Upper lobe of left lung (tissue), 6 donors: ENCODE results near the gene ZNF70. TPM values are rescaled to one million over a fixed set of nuclear protein-coding genes. Genes with fewer than 3 reads are reported as not detected.
"Not testable (repeated sequence)": the region's sequence is repeated elsewhere in the genome, so short reads cannot be mapped to it uniquely, and the experiment has no call there.

Source experiments
- ATAC-seq, 2 donors: fragments of 200-7000 bp; cut with Tn5 transposase; one replicate each; pipeline ENCODE4 v1.9.1; 2022; ENCODE audit warnings: mild to moderate bottlenecking in 2 of 2, moderate library complexity in 2 of 2; ENCODE audit not compliant: low FRiP score in 2 of 2
- DNase-seq, 2 donors: peaks; one replicate each; pipeline ENCODE4 v3.0.0-alpha.2; 2019 to 2020
- H3K27ac ChIP-seq, 4 donors: fragments of 200-600 bp; sonication (generic); one replicate each; pipeline ENCODE4 v1.5.1; 2016 to 2019
- H3K27me3 ChIP-seq, 4 donors: fragments of 200-600 bp; sonication (generic); one replicate each; pipeline ENCODE4 v1.5.1; 2017 to 2019
- H3K36me3 ChIP-seq, 4 donors: fragments of 200-600 bp; sonication (generic); one replicate each; pipeline ENCODE4 v1.5.1; 2016 to 2019
- H3K4me1 ChIP-seq, 4 donors: fragments of 200-600 bp; sonication (generic); one replicate each; pipeline ENCODE4 v1.5.1; 2018 to 2019
- H3K4me3 ChIP-seq, 4 donors: fragments of 200-600 bp; sonication (generic); one replicate each; pipeline ENCODE4 v1.5.1; 2017 to 2019; ENCODE audit warnings: mild to moderate bottlenecking in 2 of 4, moderate library complexity in 1 of 4
- H3K9me3 ChIP-seq, 4 donors: fragments of 200-600 bp; sonication (generic); one replicate each; pipeline ENCODE4 v1.5.1; 2018 to 2019
- CTCF ChIP-seq, 6 experiments: fragments of 450-650 bp in 4 of 6; fragments of 200-600 bp in 2 of 6; sonication (generic) in 2 of 6; IDR thresholded peaks; one replicate each; pipeline ENCODE4 v1.5.1; 2016 to 2019; ENCODE audit warnings: antibody characterized with exemption in 6 of 6
- EP300 ChIP-seq, 4 donors: sonication (generic); formaldehyde crosslinking; IDR thresholded peaks; one replicate each; pipeline ENCODE4 v1.5.1; 2017; ENCODE audit warnings: antibody characterized with exemption in 4 of 4, control low read depth in 2 of 4
- POLR2A ChIP-seq, 4 donors: fragments of 450-650 bp; IDR thresholded peaks; one replicate each; pipeline ENCODE4 v1.5.1; 2016 to 2017; ENCODE audit warnings: antibody characterized with exemption in 4 of 4, mild to moderate bottlenecking in 2 of 4
- POLR2AphosphoS5 ChIP-seq, 2 donors: sonication (generic); formaldehyde crosslinking; IDR thresholded peaks; one replicate each; pipeline ENCODE4 v1.5.1; 2017; ENCODE audit warnings: antibody characterized with exemption in 2 of 2
- WGBS, 2 donors: methylation state at CpG; one replicate each; pipeline ENCODE4 v1.1.5; 2017 to 2018; 5-methylcytosine and 5-hydroxymethylcytosine counted together
- total RNA-seq, 6 donors: library from RNA; depleted of rRNA in 4 of 6; stranded (reverse); fragments of >200 nt in 4 of 6; gene quantifications; one replicate each; pipeline versions ENCODE4 v1.1.0 to v1.2.1, GENCODE V29; 2016 to 2021
- donor health status: DM: no; HTN: no; CAD: no; lungs with moderate emphysema.
- donor health status: DM: no; HTN: yes; CAD: no; lungs with severe emphysema.

Gene ZNF70
- total RNA-seq, 6 donors from 2014 or later, result 3.0 to 9.4 (median 5.4) TPM

- no peaks in the 10 kb centered on the region for H3K9me3 ChIP-seq
- peaks cover 0 to 4% (median 0%) of the 10 kb centered on the region in 4 donors for H3K4me1 ChIP-seq
- peaks cover 0 to 45% (median 25%) of the 10 kb centered on the region in 4 donors for H3K36me3 ChIP-seq
- DNase-seq, result no peak
- ATAC-seq, result no peak
- H3K4me3 ChIP-seq, result no peak overlapping the region
- WGBS, 2 donors, result 94 to 97% methylated on average over 13 of the region's 13 CpGs
- H3K27me3 ChIP-seq, result no peaks in the 10 kb centered on the region
- H3K27ac ChIP-seq, result no peak overlapping the region
- TF ChIP-seq EP300 (IDR thresholded peaks at IDR 0.05) (no peak), POLR2A (IDR thresholded peaks at IDR 0.05) (no peak), CTCF (IDR thresholded peaks at IDR 0.05) (no peak), POLR2AphosphoS5 (IDR thresholded peaks at IDR 0.05) (no peak)
Measured at GRCh38 chr22:23744001-23744400, 6.9 kb downstream of the ZNF70 start.

DNA sequence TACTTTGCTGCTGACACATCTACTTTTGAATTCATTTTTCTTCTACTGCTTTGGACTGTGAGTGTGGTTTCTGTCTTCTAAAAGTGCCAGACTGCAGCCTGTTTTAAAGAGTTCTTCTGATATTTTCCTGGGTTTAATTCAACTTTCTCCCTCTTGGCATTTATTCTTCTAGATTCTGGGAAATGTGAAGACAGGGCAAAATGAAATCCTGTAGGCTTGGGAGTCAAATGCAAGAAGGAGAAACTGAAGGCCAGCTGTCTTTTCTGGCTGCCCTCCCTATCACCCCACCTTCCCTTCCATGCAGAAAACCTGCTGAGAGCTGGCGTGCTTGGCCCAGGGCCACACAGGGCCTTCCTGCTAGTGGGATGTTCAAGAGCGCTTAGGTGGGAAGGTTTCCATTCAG, 7.6 kb downstream of the ZNF70 start:
- H3K27me3 ChIP-seq, result no peaks in the 10 kb centered on the region
- ATAC-seq (peak in 1 of 2 donors; percentile 23), DNase-seq (no peak)
- H3K27ac ChIP-seq, result no peak overlapping the region
- WGBS, 2 donors, result 83 to 91% methylated on average over 2 of the region's 2 CpGs
- H3K36me3 ChIP-seq, result peaks cover 0 to 45% (median 25%) of the 10 kb centered on the region in 4 donors
- H3K4me1 ChIP-seq, result peaks cover 0 to 4% (median 0%) of the 10 kb centered on the region in 4 donors
- TF ChIP-seq POLR2A (IDR thresholded peaks at IDR 0.05), result no peak
- TF ChIP-seq EP300 (IDR thresholded peaks at IDR 0.05), result no peak
- TF ChIP-seq POLR2AphosphoS5 (IDR thresholded peaks at IDR 0.05), result no peak
- TF ChIP-seq CTCF (IDR thresholded peaks at IDR 0.05), result no peak
- H3K4me3 ChIP-seq, result no peak overlapping the region
- H3K9me3 ChIP-seq, result no peaks in the 10 kb centered on the region

- H3K4me1 ChIP-seq, result peaks cover 0 to 4% (median 0%) of the 10 kb centered on the region in 4 donors
- WGBS, 2 donors, result 79 to 80% methylated on average over 4 to 7 of the region's 7 CpGs
- H3K27ac ChIP-seq, result peak overlapping the region in 2 of 4 donors; percentile 8 to 22
- H3K27me3 ChIP-seq, result no peaks in the 10 kb centered on the region
- DNase-seq (no peak), ATAC-seq (peak; percentile 41)
- peaks cover 0 to 45% (median 25%) of the 10 kb centered on the region in 4 donors for H3K36me3 ChIP-seq
- H3K9me3 ChIP-seq, result no peaks in the 10 kb centered on the region
- no peak overlapping the region for H3K4me3 ChIP-seq
- no peak for TF ChIP-seq CTCF (IDR thresholded peaks at IDR 0.05)
- TF ChIP-seq POLR2AphosphoS5 (IDR thresholded peaks at IDR 0.05), result no peak
- no peak for TF ChIP-seq POLR2A (IDR thresholded peaks at IDR 0.05)
- TF ChIP-seq EP300 (IDR thresholded peaks at IDR 0.05), result no peak
Measured at GRCh38 chr22:23742505-23743264, 8.2 kb downstream of the ZNF70 start.

- H3K36me3 ChIP-seq, result peaks cover 0 to 17% (median 6%) of the 10 kb centered on the region in 4 donors
- H3K9me3 ChIP-seq, result no peaks in the 10 kb centered on the region
- ATAC-seq, result no peak
- H3K4me3 ChIP-seq, result no peak overlapping the region
- no peaks in the 10 kb centered on the region for H3K27me3 ChIP-seq
- H3K27ac ChIP-seq, result no peak overlapping the region
- no peak for DNase-seq
- TF ChIP-seq CTCF (IDR thresholded peaks at IDR 0.05) (no peak), POLR2AphosphoS5 (IDR thresholded peaks at IDR 0.05) (no peak), POLR2A (IDR thresholded peaks at IDR 0.05) (no peak), EP300 (IDR thresholded peaks at IDR 0.05) (no peak)
- H3K4me1 ChIP-seq, result no peaks in the 10 kb centered on the region
Measured at GRCh38 chr22:23737696-23738095, 13.2 kb downstream of the ZNF70 start.

- not testable (repeated sequence) for DNase-seq, ATAC-seq, H3K9me3 ChIP-seq, H3K27me3 ChIP-seq, H3K36me3 ChIP-seq, H3K4me1 ChIP-seq, H3K27ac ChIP-seq, H3K4me3 ChIP-seq
- WGBS, 2 donors, result 73 to 93% methylated on average over 4 of the region's 4 CpGs
Measured at GRCh38 chr22:23728108-23728507, 22.8 kb downstream of the ZNF70 start.
